ENCODE data around the gene NFATC1.

The NFATC1 gene

GRCh38 chr18:79543861-79544385 lies 148.2 kb downstream of the NFATC1 start:
- no peak for DNase-seq

GRCh38 chr18:79544386-79544963 lies 148.7 kb downstream of the NFATC1 start:
- no peak for DNase-seq

GRCh38 chr18:79545255-79545654 lies 149.5 kb downstream of the NFATC1 start:
- DNase-seq = no peak

- DNase-seq = no peak
Measured at GRCh38 chr18:79545736-79546171, 150.0 kb downstream of the NFATC1 start.

GRCh38 chr18:79546781-79547272 lies 151.1 kb downstream of the NFATC1 start:
- no peak for DNase-seq

- no peak for DNase-seq
Measured at GRCh38 chr18:79547413-79548076, 151.8 kb downstream of the NFATC1 start.

GRCh38 chr18:79548077-79548450 lies 152.3 kb downstream of the NFATC1 start:
- DNase-seq = no peak

- no peak for DNase-seq
Measured at GRCh38 chr18:79548621-79548985, 152.9 kb downstream of the NFATC1 start.

GRCh38 chr18:79548986-79549637 lies 153.4 kb downstream of the NFATC1 start:
- DNase-seq = no peak

GRCh38 chr18:79549638-79550000 lies 153.9 kb downstream of the NFATC1 start:
- DNase-seq = no peak

GRCh38 chr18:79552140-79552631 lies 156.5 kb downstream of the NFATC1 start:
- no peak for DNase-seq

- DNase-seq = no peak
Measured at GRCh38 chr18:79552696-79553095, 157.0 kb downstream of the NFATC1 start.

GRCh38 chr18:79553154-79553553 lies 157.4 kb downstream of the NFATC1 start:
- no peak for DNase-seq

- DNase-seq = no peak
Measured at GRCh38 chr18:79553696-79554095, 158.0 kb downstream of the NFATC1 start.

- DNase-seq = no peak
Measured at GRCh38 chr18:79554321-79554720, 158.6 kb downstream of the NFATC1 start.

- DNase-seq = no peak
Measured at GRCh38 chr18:79554945-79555645, 159.4 kb downstream of the NFATC1 start.

GRCh38 chr18:79555885-79556284 lies 160.2 kb downstream of the NFATC1 start:
- no peak for DNase-seq

- DNase-seq = no peak
Measured at GRCh38 chr18:79556829-79557585, 161.3 kb downstream of the NFATC1 start.

GRCh38 chr18:79558196-79558932 lies 162.6 kb downstream of the NFATC1 start:
- DNase-seq = no peak

- no peak for DNase-seq
Measured at GRCh38 chr18:79558933-79559416, 163.2 kb downstream of the NFATC1 start.

- no peak for DNase-seq
Measured at GRCh38 chr18:79559436-79559835, 163.7 kb downstream of the NFATC1 start.

Measured in hematopoietic multipotent progenitor cell treated with erythropoietin and hydrocortisone succinate and interleukin-3 and kit ligand, for 8 days (in vitro differentiated cells).